K562 (cell line): ENCODE measurements around the gene HACD1. TPM values are rescaled to one million over a fixed set of nuclear protein-coding genes. Genes with fewer than 3 reads are reported as not detected.
A peak's percentile ranks its signal among the peaks of the same experiment; 100 is the strongest.

Experiments
- ATAC-seq: fragments of 200-7000 bp; cut with Tn5 transposase; 3 replicates; pipeline ENCODE4 v1.9.1; 2020; ENCODE audit warnings: moderate library complexity
- BruUV-seq: library from RNA; stranded (reverse); fragments of 400-500 nt; replicated peaks from 2 replicates; lab custom pipeline; 2021; lab: Mats Ljungman, UMichigan
- CTCF ChIA-PET: fragments of 300-600 bp; formaldehyde crosslinking; extraction: SDS; loops from one replicate; lab custom pipeline; 2021; ENCODE audit warnings: low intra/inter-chr PET ratio; lab: Yijun Ruan, JAX
- POLR2A ChIA-PET: fragments of 300-600, 350-650 bp; sonication (Branson Sonifier 250); formaldehyde crosslinking; extraction: SDS; loops from one replicate; lab custom pipeline; 2021; ENCODE audit warnings: antibody characterized with exemption, inconsistent platforms; lab: Yijun Ruan, JAX
- DNase-seq, 4 experiments: peaks; one replicate each; pipeline versions ENCODE4 v3.0.0 to v3.0.0-alpha.2; 2011 to 2018; ENCODE audit warnings: low spot score in 3 of 4, mixed read lengths in 3 of 4; ENCODE audit errors: extremely low read depth in 1 of 4
- FAIRE-seq: peaks from 2 replicates; lab custom pipeline; 2011; peaks lifted over from hg19 to GRCh38; lab: Jason Lieb, UNC
- H2AFZ ChIP-seq: 2 replicates; pipeline ENCODE4 v1.6.0; 2011; ENCODE audit warnings: low read depth, low read length, control low read depth, inconsistent platforms
- H3K27ac ChIP-seq: fragments of 200-600 bp; 3 replicates; pipeline ENCODE4 v1.8.0; 2011; ENCODE audit warnings: low read depth, mild to moderate bottlenecking, control low read depth, inconsistent platforms, low read length, moderate library complexity, mixed read lengths; ENCODE audit errors: extremely low read depth
- H3K27me3 ChIP-seq, 2 experiments: fragments of 300-600 bp in 1 of 2; 2 replicates in 1 of 2; 3 replicates in 1 of 2; pipeline versions ENCODE4 v1.6.0 to v1.8.0; 2011; ENCODE audit warnings: inconsistent platforms in 2 of 2, low read length in 2 of 2, mild to moderate bottlenecking in 1 of 2, mixed read lengths in 1 of 2, moderate library complexity in 1 of 2; ENCODE audit not compliant: control insufficient read depth in 2 of 2, insufficient read depth in 2 of 2
- H3K36me3 ChIP-seq: fragments of 300-600 bp; 3 replicates; pipeline ENCODE4 v1.8.0; 2011; ENCODE audit warnings: mild to moderate bottlenecking, low read length, inconsistent platforms; ENCODE audit not compliant: control insufficient read depth, insufficient read depth
- H3K4me1 ChIP-seq, 2 experiments: fragments of 200-600 bp in 1 of 2; replicated peaks in 1 of 2; 2 replicates in 1 of 2; 3 replicates in 1 of 2; pipeline versions ENCODE4 v1.5.1 to v1.8.0; 2011; ENCODE audit warnings: inconsistent platforms in 2 of 2, low read length in 2 of 2, mild to moderate bottlenecking in 1 of 2, mixed read lengths in 1 of 2, moderate library complexity in 1 of 2; ENCODE audit not compliant: control insufficient read depth in 2 of 2, insufficient read depth in 2 of 2
- H3K4me2 ChIP-seq: 2 replicates; pipeline ENCODE4 v1.6.1; 2011; ENCODE audit warnings: low read length, control low read depth, inconsistent platforms, mixed read lengths; ENCODE audit not compliant: insufficient read depth
- H3K4me3 ChIP-seq: fragments of 200-600 bp; sonication (generic), shearing (Covaris generic); 2 replicates; pipeline ENCODE4 v1.5.1; 2016; ENCODE audit warnings: control low read depth, inconsistent platforms
- H3K79me2 ChIP-seq: fragments of 200-600 bp; 3 replicates; pipeline ENCODE4 v1.8.0; 2011; ENCODE audit warnings: low read length, inconsistent platforms; ENCODE audit not compliant: control insufficient read depth, insufficient read depth
- H3K9ac ChIP-seq, 2 experiments: 2 replicates each; pipeline versions ENCODE4 v1.6.0 to v1.6.1; 2011; ENCODE audit warnings: low read depth in 2 of 2, low read length in 2 of 2, control low read depth in 1 of 2, inconsistent platforms in 1 of 2, mild to moderate bottlenecking in 1 of 2, mixed read lengths in 1 of 2; ENCODE audit not compliant: insufficient read depth in 1 of 2
- H3K9me1 ChIP-seq: one replicate; pipeline ENCODE4 v1.6.0; 2011; ENCODE audit warnings: inconsistent platforms, mild to moderate bottlenecking, low read length, moderate library complexity; ENCODE audit not compliant: control insufficient read depth, insufficient read depth
- H3K9me3 ChIP-seq: replicated peaks from 2 replicates; pipeline ENCODE4 v1.5.1; 2011; ENCODE audit warnings: low read depth, low read length, inconsistent platforms; ENCODE audit not compliant: control insufficient read depth, insufficient read depth
- H4K20me1 ChIP-seq: replicated peaks from 2 replicates; pipeline ENCODE4 v1.6.1; 2011; ENCODE audit warnings: low read length, inconsistent platforms, mixed read lengths; ENCODE audit not compliant: control insufficient read depth, insufficient read depth
- ATF3 ChIP-seq, 2 experiments: fragments of 450-650 bp in 1 of 2; sonication (generic) in 1 of 2; formaldehyde crosslinking in 1 of 2; IDR thresholded peaks in 1 of 2; conservative IDR thresholded peaks in 1 of 2; 2 replicates each; pipeline versions ENCODE4 v1.6.1 to v1.8.1; 2016 to 2023; ENCODE audit warnings: mild to moderate bottlenecking in 2 of 2, moderate library complexity in 2 of 2, inconsistent platforms in 1 of 2, missing genetic modification reagents in 1 of 2
- BRF1 ChIP-seq: IDR thresholded peaks from 3 replicates; pipeline ENCODE4 v1.6.1; 2011; ENCODE audit warnings: borderline replicate concordance, mild to moderate bottlenecking; ENCODE audit not compliant: insufficient read length; ENCODE audit errors: extremely low read depth
- ETV1 ChIP-seq: fragments of 450-650 bp; conservative IDR thresholded peaks from 2 replicates; pipeline ENCODE4 v1.6.1; 2016; ENCODE audit warnings: missing genetic modification characterization, control low read depth, low read depth, missing compliant biosample characterization
- FOXA1 ChIP-seq: fragments of 450-650 bp; IDR thresholded peaks from 2 replicates; pipeline ENCODE4 v1.6.1; 2016; ENCODE audit warnings: mild to moderate bottlenecking, borderline replicate concordance
- FOXA3 ChIP-seq, 2 experiments: fragments of 450-650 bp in 1 of 2; sonication (generic) in 1 of 2; formaldehyde crosslinking; IDR thresholded peaks in 1 of 2; conservative IDR thresholded peaks in 1 of 2; 2 replicates each; pipeline versions ENCODE4 v1.4.0 to v1.8.0; 2020 to 2022; ENCODE audit warnings: mild to moderate bottlenecking in 2 of 2, missing genetic modification reagents in 1 of 2
- HDGF ChIP-seq: fragments of 450-650 bp; IDR thresholded peaks from 2 replicates; pipeline ENCODE4 v1.6.1; 2016
- HMGN3 ChIP-seq: IDR thresholded peaks from 2 replicates; pipeline ENCODE4 v1.6.1; 2011; ENCODE audit warnings: borderline replicate concordance, low read depth, mild to moderate bottlenecking, mixed read lengths, low read length; ENCODE audit not compliant: insufficient read length; ENCODE audit errors: extremely low read depth
- L3MBTL2 ChIP-seq: fragments of 450-650 bp; IDR thresholded peaks from 2 replicates; pipeline ENCODE4 v1.6.1; 2016; ENCODE audit warnings: mild to moderate bottlenecking, moderate library complexity
- NFXL1 ChIP-seq: fragments of 450-650 bp; formaldehyde crosslinking; IDR thresholded peaks from 2 replicates; pipeline ENCODE4 v1.4.0; 2021; ENCODE audit warnings: mild to moderate bottlenecking
- POLR2H ChIP-seq: IDR thresholded peaks from 2 replicates; pipeline ENCODE4 v1.6.1; 2016; ENCODE audit warnings: missing genetic modification characterization, low read depth, mild to moderate bottlenecking, control low read depth, missing compliant biosample characterization, moderate library complexity
- RCOR1 ChIP-seq, 2 experiments: IDR thresholded peaks; 2 replicates each; pipeline ENCODE4 v1.6.1; 2012; ENCODE audit warnings: low read depth in 2 of 2, low read length in 2 of 2, borderline replicate concordance in 1 of 2, improper control_type of control experiment in 1 of 2
- VEZF1 ChIP-seq: fragments of 200-800 bp; sonication (Bioruptor generic); IDR thresholded peaks from 2 replicates; pipeline ENCODE4 v1.6.1; 2017; ENCODE audit warnings: missing genetic modification characterization, missing compliant biosample characterization
- ZBTB34 ChIP-seq: fragments of 250-450 bp; sonication (Bioruptor Pico); IDR thresholded peaks from 2 replicates; pipeline ENCODE4 v1.8.0; 2021; ENCODE audit warnings: mild to moderate bottlenecking, moderate library complexity
- ZC3H8 ChIP-seq: fragments of 450-650 bp; IDR thresholded peaks from 2 replicates; pipeline ENCODE4 v1.6.1; 2017
- ZSCAN29 ChIP-seq: fragments of 450-650 bp; IDR thresholded peaks from 2 replicates; pipeline ENCODE4 v1.6.1; 2017
- WGBS: fragments of 100-300 bp; shearing (Covaris generic); methylation state at CpG from one replicate; pipeline ENCODE4 v1.1.6; 2016; ENCODE audit warnings: low coverage, mixed read lengths; ENCODE audit not compliant: insufficient coverage; ENCODE audit errors: missing lambda C conversion rate; 5-methylcytosine and 5-hydroxymethylcytosine counted together
- in situ Hi-C: fragments of 300-500 bp; cut with MboI; formaldehyde crosslinking; loops from 4 replicates; pipeline ENCODE4 v1.15.0; 2018; ENCODE audit warnings: inconsistent platforms, mixed read lengths
- intact Hi-C: fragments of 100-400 bp; cut with micrococcal nuclease; formaldehyde crosslinking; loops from 2 replicates; pipeline ENCODE4 v1.14.2; 2022
- polyA plus RNA-seq, 8 experiments: library from polyadenylated mRNA; depleted of rRNA in 4 of 8; stranded (reverse) in 5 of 8; unstranded in 3 of 8; fragments of >200 nt; fragmentation: Nextera tagmentation in 2 of 8; fragmentation: Illumina TruSeq in 1 of 8; extraction: Ambion mirVana in 2 of 8; extraction: Trizol in 1 of 8; gene quantifications; 2 replicates each; pipeline versions ENCODE4 v1.2.1 to v1.2.3, GENCODE V29; 2011 to 2014; ENCODE audit warnings: inconsistent platforms in 1 of 8, missing spikeins in 1 of 8
- total RNA-seq, 7 experiments: library from RNA; depleted of rRNA in 6 of 7; stranded (reverse); fragments of >200 nt in 6 of 7; fragmentation: Illumina TruSeq in 2 of 7; extraction: Trizol in 2 of 7; gene quantifications; 2 replicates each; pipeline versions ENCODE4 v1.2.1 to v1.2.3, GENCODE V29; 2011 to 2021; ENCODE audit warnings: low replicate concordance in 1 of 7

HACD1 gene
- total and polyA plus RNA-seq, 9 of the 15 experiments (the other 6 are each of a cell fraction or from before 2014, with no cell fraction given), result 0.99 to 4.5 (median 2.4) TPM

- POLR2A ChIA-PET, result interaction anchor here (0.6 to 2.4 kb wide), 18 partner anchors 10 to 1569 kb away, joined by 3 to 12 read pairs (median 4); partner anchors contain the start of gene HACD1
- Histone ChIP-seq H2AFZ (peak within 1 kb of the TSS; percentile 92), H3K79me2 (peaks cover 75% of the 10 kb centered on the region), H4K20me1 (peaks cover 4% of the 10 kb centered on the region; the same call in 1 of the 2 replicates), H3K36me3 (peaks cover 33% of the 10 kb centered on the region), H3K4me3 (peak within 1 kb of the TSS; percentile 98), H3K4me1 (peaks cover 0 to 24% of the 10 kb centered on the region in 2 experiments; a peak in 2 of 5 replicates), H3K4me2 (peak within 1 kb of the TSS; percentile 100), H3K9me3 (peaks cover 3% of the 10 kb centered on the region; the same call in 1 of the 2 replicates), H3K27me3 (no peaks in the 10 kb centered on the region), H3K27ac (peak within 1 kb of the TSS; percentile 99), H3K9ac (peak within 1 kb of the TSS; percentile 96 to 98), H3K9me1 (no peaks in the 10 kb centered on the region)
- DNase-seq (peak; percentile 87 to 94 (median 90)), FAIRE-seq (peak; percentile 89), ATAC-seq (peak; percentile 88)
- in situ Hi-C loops, result no loop called here
- 1% methylated on average over 30 of the region's 37 CpGs for WGBS
- intact Hi-C loops, result loop anchor here (2.0 kb wide), 1 partner anchor 19 kb away; no protein-coding TSS in a partner anchor
- no TSS peak for BruUV-seq
- CTCF ChIA-PET, result interaction anchor here (0.6 kb wide), 1 partner anchor 258 kb away, joined by 3 read pairs; no protein-coding TSS in a partner anchor
- no peak; the same call in 1 of the 2 replicates for TF ChIP-seq HDGF
- peak; percentile 24 for TF ChIP-seq HMGN3
- TF ChIP-seq FOXA1, result no peak
- TF ChIP-seq ZC3H8, result no peak
- TF ChIP-seq VEZF1 (CRISPR knock-in tag), result 0 out of 2 replicates have a peak, but pooled peaks have one; percentile 22
- TF ChIP-seq POLR2H, result peak; percentile 82
- peak; percentile 49 for TF ChIP-seq L3MBTL2
- TF ChIP-seq ATF3 (IDR thresholded peaks at IDR 0.05), result no peak; the same call in 1 of the 2 replicates
- no peak for TF ChIP-seq ATF3 (CRISPR knock-in tag; conservative IDR thresholded peaks at IDR 0.05)
- TF ChIP-seq NFXL1 (CRISPR knock-in tag), result no peak
- TF ChIP-seq BRF1, result no peak
- 0 out of 4 replicates have a peak, but pooled peaks of 1 of the 2 experiments have one; percentile 53 for TF ChIP-seq RCOR1 (IDR thresholded peaks at IDR 0.05; ENCODE audit: borderline replicate concordance in 1 of 2, low read depth in 2 of 2, low read length in 2 of 2)
- no peak for TF ChIP-seq ETV1 (tag)
- TF ChIP-seq ZSCAN29, result no peak
- TF ChIP-seq FOXA3 (CRISPR knock-in tag; conservative IDR thresholded peaks at IDR 0.05 in 1 of 2, IDR thresholded peaks at IDR 0.05 in 1 of 2), result no peak
- TF ChIP-seq ZBTB34 (CRISPR knock-in tag), result no peak
These were observed 26.7 kb upstream of the HACD1 start, which contains the start of gene STAM for GRCh38 chr10:17643755-17644484. TSS of gene STAM (plus strand) at chr10:17644151. CDS start at chr10:17644340, 189 bp downstream.
